ENCODE data around the gene EIF5A. TPM values are rescaled to one million over a fixed set of nuclear protein-coding genes. Genes with fewer than 3 reads are reported as not detected.

Gene EIF5A
- total RNA-seq, 3 donors from 2014 or later (not counting 1 experiment from before 2014, with no cell fraction given): 483 to 608 (median 492) TPM

GRCh38 chr17:7357381-7357780, 50.0 kb downstream of the EIF5A start:
- Mint-ChIP-seq H3K4me1 (peaks cover 7 to 30% of the 10 kb centered on the region in 2 donors), H3K9me3 (no peaks in the 10 kb centered on the region), H3K4me3 (no peak overlapping the region), H3K36me3 (no peaks in the 10 kb centered on the region), H3K27me3 (ENCODE audit: low read depth in 2 of 2) (peaks cover 0 to 6% of the 10 kb centered on the region in 2 donors), H3K27ac (no peak overlapping the region)
- intact Hi-C loops (cut with micrococcal nuclease): loop anchor here (10.0 kb wide), 1 partner anchor 327 kb away; the partner anchor contains the start of genes TP53 and WRAP53
- no peak for TF ChIP-seq CTCF (IDR thresholded peaks at IDR 0.05)
- H3K27me3 ChIP-seq (ENCODE audit: control insufficient read depth, insufficient read depth, low read length): no peaks in the 10 kb centered on the region
- H3K9me3 ChIP-seq (ENCODE audit: control insufficient read depth, insufficient read depth, low read length): no peaks in the 10 kb centered on the region
- peaks cover 33% of the 10 kb centered on the region for H3K4me1 ChIP-seq (ENCODE audit: control insufficient read depth, insufficient read depth, low read length)
- 94% methylated on average over 1 of the region's 2 CpGs for WGBS (ENCODE audit: insufficient coverage)
- H3K4me3 ChIP-seq (ENCODE audit: low read length): no peak overlapping the region
- ATAC-seq: no peak
- H3K27ac ChIP-seq (ENCODE audit: low read length): no peak overlapping the region
- DNase-seq: no peak
- H3K36me3 ChIP-seq (ENCODE audit: control insufficient read depth, insufficient read depth, low read length): no peaks in the 10 kb centered on the region

GRCh38 chr17:7361906-7362305, 54.5 kb downstream of the EIF5A start:
- Mint-ChIP-seq H3K36me3 (no peaks in the 10 kb centered on the region), H3K4me1 (peaks cover 0 to 3% of the 10 kb centered on the region in 2 donors), H3K27ac (no peak overlapping the region), H3K4me3 (no peak overlapping the region), H3K27me3 (ENCODE audit: low read depth in 2 of 2) (peaks cover 0 to 6% of the 10 kb centered on the region in 2 donors), H3K9me3 (no peaks in the 10 kb centered on the region)
- ATAC-seq: no peak
- Histone ChIP-seq H3K4me3 (ENCODE audit: low read length) (no peak overlapping the region), H3K27ac (ENCODE audit: low read length) (no peak overlapping the region), H3K9me3 (ENCODE audit: control insufficient read depth, insufficient read depth, low read length) (no peaks in the 10 kb centered on the region), H3K36me3 (ENCODE audit: control insufficient read depth, insufficient read depth, low read length) (no peaks in the 10 kb centered on the region), H3K4me1 (ENCODE audit: control insufficient read depth, insufficient read depth, low read length) (no peaks in the 10 kb centered on the region), H3K27me3 (ENCODE audit: control insufficient read depth, insufficient read depth, low read length) (no peaks in the 10 kb centered on the region)
- WGBS (ENCODE audit: insufficient coverage): 52% methylated on average over 3 of the region's 3 CpGs
- TF ChIP-seq CTCF (IDR thresholded peaks at IDR 0.05): no peak
- intact Hi-C loops (cut with micrococcal nuclease): no loop called here
- no peak for DNase-seq

Other genes with a start within 250 kb of the EIF5A start
- 1 to 10 TPM in 2 of 3 donors, under 1 TPM in 1; 0.54 to 2.2 (median 1.8) TPM for gene CLEC10A, start 227.4 kb upstream of the EIF5A start, total RNA-seq
- gene ASGR2, start 192.8 kb upstream of the EIF5A start, total RNA-seq: 1 to 10 TPM in 1 of 3 donors, under 1 TPM in 1, not detected in 1; 0.88 to 2.3 TPM
- gene ASGR1, start 128.3 kb upstream of the EIF5A start, total RNA-seq: 1 to 10 TPM in 1 of 3 donors, under 1 TPM in 1, not detected in 1; 0.35 to 1.4 TPM
- gene DLG4, start 87.8 kb upstream of the EIF5A start, total RNA-seq: 10 to 100 TPM in 1 of 3 donors, 1 to 10 TPM in 2; 6.7 to 11.2 (median 8.6) TPM
- 100 to 1,000 TPM; 439 to 637 (median 607) TPM for gene ACADVL, start 87.7 kb upstream of the EIF5A start, total RNA-seq
- gene DVL2, start 73.1 kb upstream of the EIF5A start, total RNA-seq: 10 to 100 TPM; 46.5 to 66.6 (median 61.5) TPM
- 10 to 100 TPM; 19.3 to 32.3 (median 20.8) TPM for gene PHF23, start 68.2 kb upstream of the EIF5A start, total RNA-seq
- 100 to 1,000 TPM; 256 to 277 (median 276) TPM for gene GABARAP, start 65.2 kb upstream of the EIF5A start, total RNA-seq
- gene CTDNEP1, start 55.9 kb upstream of the EIF5A start, total RNA-seq: 100 to 1,000 TPM; 127 to 139 (median 131) TPM
- 10 to 100 TPM; 30.1 to 38.5 (median 30.3) TPM for gene ELP5, start 55.4 kb upstream of the EIF5A start, total RNA-seq
- gene CLDN7, start 45.1 kb upstream of the EIF5A start, total RNA-seq: 1 to 10 TPM in 2 of 3 donors, under 1 TPM in 1; 0.99 to 1.8 (median 1.7) TPM
- not detected for gene SLC2A4, start 25.9 kb upstream of the EIF5A start, total RNA-seq
- under 1 TPM in 1 of 3 donors, not detected in 2; 0.05 TPM for gene YBX2, start 13.0 kb upstream of the EIF5A start, total RNA-seq
- 100 to 1,000 TPM; 132 to 146 (median 133) TPM for gene GPS2, start 7.7 kb downstream of the EIF5A start, total RNA-seq
- 10 to 100 TPM; 48.9 to 57.9 (median 51.4) TPM for gene NEURL4, start 21.7 kb downstream of the EIF5A start, total RNA-seq
- 100 to 1,000 TPM; 526 to 590 (median 540) TPM for gene ACAP1, start 28.9 kb downstream of the EIF5A start, total RNA-seq
- gene KCTD11, start 44.5 kb downstream of the EIF5A start, total RNA-seq: 1 to 10 TPM; 5.6 to 9.7 (median 8.3) TPM
- gene TMEM95, start 47.5 kb downstream of the EIF5A start, total RNA-seq: not detected
- gene TNK1, start 73.5 kb downstream of the EIF5A start, total RNA-seq: 1 to 10 TPM in 1 of 3 donors, under 1 TPM in 2; 0.18 to 1.7 (median 0.73) TPM
- gene PLSCR3, start 86.9 kb downstream of the EIF5A start, total RNA-seq: 10 to 100 TPM; 38.2 to 57.8 (median 47.0) TPM
- gene TMEM256, start 96.5 kb downstream of the EIF5A start, total RNA-seq: 10 to 100 TPM; 31.8 to 35.9 (median 34.2) TPM
- 1 to 10 TPM; 2.8 to 3.4 (median 3.1) TPM for gene NLGN2, start 100.2 kb downstream of the EIF5A start, total RNA-seq
- not detected for gene SPEM1, start 112.7 kb downstream of the EIF5A start, total RNA-seq
- not detected for gene SPEM2, start 118.0 kb downstream of the EIF5A start, total RNA-seq
- gene SPEM3, start 121.2 kb downstream of the EIF5A start, total RNA-seq: not detected
- 1 to 10 TPM; 5.1 to 8.6 (median 7.0) TPM for gene TMEM102, start 127.8 kb downstream of the EIF5A start, total RNA-seq
- 1 to 10 TPM; 1.2 to 4.2 (median 1.9) TPM for gene FGF11, start 131.9 kb downstream of the EIF5A start, total RNA-seq
- 10 to 100 TPM in 2 of 3 donors, 1 to 10 TPM in 1; 9.8 to 10.4 (median 10.2) TPM for gene CHRNB1, start 137.4 kb downstream of the EIF5A start, total RNA-seq
- gene ZBTB4, start 172.0 kb downstream of the EIF5A start, total RNA-seq: 10 to 100 TPM; 64.0 to 72.5 (median 68.4) TPM
- gene SLC35G6, start 173.8 kb downstream of the EIF5A start, total RNA-seq: not detected
- 100 to 1,000 TPM; 515 to 879 (median 524) TPM for gene POLR2A, start 176.7 kb downstream of the EIF5A start, total RNA-seq
- 10 to 100 TPM; 49.1 to 62.6 (median 60.3) TPM for gene TNFSF12, start 241.4 kb downstream of the EIF5A start, total RNA-seq